Glomerular endothelial cell (primary cell): ENCODE results near the gene PRCC. TPM values are rescaled to one million over a fixed set of nuclear protein-coding genes. Genes with fewer than 3 reads are reported as not detected.

ENCODE experiments used
- DNase-seq: peaks from one replicate; pipeline ENCODE4 v3.0.0-alpha.2; 2011; ENCODE audit warnings: low read depth, low spot score; ENCODE audit errors: extremely low read depth
- total RNA-seq: library from RNA; depleted of rRNA; stranded (reverse); fragments of >200 nt; gene quantifications from 2 replicates; pipeline ENCODE4 v1.2.3, GENCODE V29; 2015

Gene PRCC
- total RNA-seq, 1 donor from 2014 or later: 51.5 TPM

GRCh38 chr1:156839426-156840109, 72.2 kb downstream of the PRCC start:
- no peak for DNase-seq

- no peak for DNase-seq
Observed at GRCh38 chr1:156840186-156840897, 73.0 kb downstream of the PRCC start.

- DNase-seq: no peak
Observed at GRCh38 chr1:156840898-156841279, 73.6 kb downstream of the PRCC start.

GRCh38 chr1:156841295-156841855, 74.0 kb downstream of the PRCC start:
- DNase-seq: no peak

GRCh38 chr1:156842618-156843300, 75.4 kb downstream of the PRCC start:
- no peak for DNase-seq

GRCh38 chr1:156844102-156844501, 76.8 kb downstream of the PRCC start:
- DNase-seq: no peak

- no peak for DNase-seq
Observed at GRCh38 chr1:156844638-156845037, 77.3 kb downstream of the PRCC start.

- no peak for DNase-seq
Observed at GRCh38 chr1:156845055-156845952, 78.0 kb downstream of the PRCC start.

- no peak for DNase-seq
Observed at GRCh38 chr1:156845953-156846545, 78.7 kb downstream of the PRCC start.

- no peak for DNase-seq
Observed at GRCh38 chr1:156846643-156847042, 79.3 kb downstream of the PRCC start.

- no peak for DNase-seq
Observed at GRCh38 chr1:156847591-156848460, 80.5 kb downstream of the PRCC start.

GRCh38 chr1:156848461-156849150, 81.3 kb downstream of the PRCC start:
- DNase-seq: no peak

GRCh38 chr1:156849151-156849496, 81.8 kb downstream of the PRCC start:
- DNase-seq: no peak

Other genes with a start within 250 kb of the PRCC start
- gene IQGAP3, start 195.0 kb upstream of the PRCC start, total RNA-seq: 5.7 and 14.5 TPM in 2 replicates
- not detected in 2 replicates for gene TTC24, start 187.8 kb upstream of the PRCC start, total RNA-seq
- gene NAXE, start 175.8 kb upstream of the PRCC start, total RNA-seq: 55.4 and 76.2 TPM in 2 replicates
- 10.8 and 36.9 TPM in 2 replicates for gene GPATCH4, start 166.1 kb upstream of the PRCC start, total RNA-seq
- gene HAPLN2, start 148.1 kb upstream of the PRCC start, total RNA-seq: not detected in 2 replicates
- 0.24 TPM in 1 of 2 replicates, not detected in the other for gene BCAN, start 125.4 kb upstream of the PRCC start, total RNA-seq
- 250 and 276 TPM in 2 replicates for gene NES, start 90.1 kb upstream of the PRCC start, total RNA-seq
- 0.35 and 0.63 TPM in 2 replicates for gene CRABP2, start 62.0 kb upstream of the PRCC start, total RNA-seq
- gene METTL25B, start 39.1 kb upstream of the PRCC start, total RNA-seq: 8.8 and 9.5 TPM in 2 replicates
- gene ISG20L2, start 38.8 kb upstream of the PRCC start, total RNA-seq: 18.6 and 19.5 TPM in 2 replicates
- gene MRPL24, start 26.4 kb upstream of the PRCC start, total RNA-seq: 48.3 and 79.0 TPM in 2 replicates
- 169 and 184 TPM in 2 replicates for gene HDGF, start 15.9 kb upstream of the PRCC start, total RNA-seq
- gene SH2D2A, start 49.3 kb downstream of the PRCC start, total RNA-seq: 0.44 and 0.82 TPM in 2 replicates
- gene INSRR, start 91.6 kb downstream of the PRCC start, total RNA-seq: not detected in 2 replicates
- gene NTRK1, start 93.3 kb downstream of the PRCC start, total RNA-seq: 0.41 TPM in 1 of 2 replicates, not detected in the other
- 62.6 and 80.5 TPM in 2 replicates for gene PEAR1, start 126.2 kb downstream of the PRCC start, total RNA-seq
- 0.12 TPM in 1 of 2 replicates, not detected in the other for gene LRRC71, start 153.1 kb downstream of the PRCC start, total RNA-seq